Measurements from ENCODE around the gene DNAH9. TPM values are rescaled to one million over a fixed set of nuclear protein-coding genes. Genes with fewer than 3 reads are reported as not detected.

The DNAH9 gene
- total and polyA plus RNA-seq, 11 donors: 0.07 to 2.3 (median 0.49) TPM; not detected in 7

- Histone ChIP-seq H3K36me3 (peaks cover 3 to 70% (median 40%) of the 10 kb centered on the region in 9 donors), H3K27ac (no peak overlapping the region), H3K9me3 (no peaks in the 10 kb centered on the region), H3K4me3 (no peak overlapping the region), H3K27me3 (no peaks in the 10 kb centered on the region), H3K4me1 (no peaks in the 10 kb centered on the region)
- WGBS, 4 donors: 89 to 97% (median 94%) methylated on average over 3 of the region's 3 CpGs
- ATAC-seq (no peak), DNase-seq (no peak)
- TF ChIP-seq POLR2A (IDR thresholded peaks at IDR 0.05) (no peak), CTCF (IDR thresholded peaks at IDR 0.05) (no peak)
- intact Hi-C loops (cut with DNase I): loop anchor here in 3 of 10 donors (5.0 to 10.0 kb wide), 3 partner anchors 335 to 1105 kb away; no protein-coding TSS in a partner anchor
These were observed 381.5 kb downstream of the DNAH9 start for GRCh38 chr17:11979795-11980194.

GRCh38 chr17:11980813-11981212 is 382.5 kb downstream of the DNAH9 start:
- DNase-seq (no peak), ATAC-seq (no peak)
- Histone ChIP-seq H3K27me3 (no peaks in the 10 kb centered on the region), H3K4me1 (no peaks in the 10 kb centered on the region), H3K9me3 (no peaks in the 10 kb centered on the region), H3K36me3 (peaks cover 3 to 79% (median 42%) of the 10 kb centered on the region in 9 donors), H3K4me3 (no peak overlapping the region), H3K27ac (no peak overlapping the region)
- WGBS, 4 donors: 74 to 95% (median 84%) methylated on average over 2 of the region's 2 CpGs
- intact Hi-C loops (cut with DNase I): loop anchor here in 3 of 10 donors (5.0 to 10.0 kb wide), 3 partner anchors 336 to 1106 kb away; no protein-coding TSS in a partner anchor
- no peak for TF ChIP-seq POLR2A (IDR thresholded peaks at IDR 0.05)
- peak in 4 of 12 donors; percentile 7 to 30 (median 21) for TF ChIP-seq CTCF (IDR thresholded peaks at IDR 0.05)

- no peak for DNase-seq
- Histone ChIP-seq H3K9me3 (no peaks in the 10 kb centered on the region), H3K36me3 (peaks cover 3 to 77% (median 44%) of the 10 kb centered on the region in 9 donors), H3K27ac (no peak overlapping the region), H3K27me3 (no peaks in the 10 kb centered on the region), H3K4me3 (no peak overlapping the region), H3K4me1 (peaks cover 0 to 9% (median 0%) of the 10 kb centered on the region in 12 donors)
- 93 to 98% (median 96%) methylated on average over 4 of the region's 4 CpGs for WGBS, 4 donors
- TF ChIP-seq POLR2A (IDR thresholded peaks at IDR 0.05) (no peak), CTCF (IDR thresholded peaks at IDR 0.05) (no peak)
- no peak for ATAC-seq
- intact Hi-C loops (cut with DNase I): loop anchor here in 3 of 10 donors (5.0 to 10.0 kb wide), 3 partner anchors 337 to 1107 kb away; no protein-coding TSS in a partner anchor
These were observed 383.6 kb downstream of the DNAH9 start for GRCh38 chr17:11981862-11982261.

GRCh38 chr17:11986179-11986941 is 388.1 kb downstream of the DNAH9 start:
- H3K4me1 ChIP-seq: peaks cover 0 to 11% (median 0%) of the 10 kb centered on the region in 12 donors
- H3K4me3 ChIP-seq: no peak overlapping the region
- H3K27ac ChIP-seq: peak overlapping the region in 2 of 12 donors; percentile 48 to 59
- intact Hi-C loops (cut with DNase I): loop anchor here in 9 of 10 donors (2.0 to 10.0 kb wide), 5 partner anchors 342 to 1112 kb away; no protein-coding TSS in a partner anchor
- DNase-seq (peak in 1 of 5 donors; percentile 21), ATAC-seq (peak; percentile 68 to 86 (median 76))
- WGBS, 4 donors: 87 to 93% (median 92%) methylated on average over 4 of the region's 4 CpGs
- H3K36me3 ChIP-seq: peaks cover 0 to 82% (median 55%) of the 10 kb centered on the region in 9 donors
- H3K9me3 ChIP-seq: no peaks in the 10 kb centered on the region
- H3K27me3 ChIP-seq: no peaks in the 10 kb centered on the region
- TF ChIP-seq POLR2A (IDR thresholded peaks at IDR 0.05): no peak
- TF ChIP-seq CTCF (IDR thresholded peaks at IDR 0.05): no peak
